CD4-positive, alpha-beta T cell treated with Interleukin-10 for 1 hour (primary cell): ENCODE data around the gene CTXND1.

Source experiments
- DNase-seq: peaks from one replicate; pipeline ENCODE4 v3.0.0-alpha.2; 2020

CTXND1 gene

GRCh38 chr15:80208758-80209734 lies 43.0 kb downstream of the CTXND1 start:
- no peak for DNase-seq

DNA sequence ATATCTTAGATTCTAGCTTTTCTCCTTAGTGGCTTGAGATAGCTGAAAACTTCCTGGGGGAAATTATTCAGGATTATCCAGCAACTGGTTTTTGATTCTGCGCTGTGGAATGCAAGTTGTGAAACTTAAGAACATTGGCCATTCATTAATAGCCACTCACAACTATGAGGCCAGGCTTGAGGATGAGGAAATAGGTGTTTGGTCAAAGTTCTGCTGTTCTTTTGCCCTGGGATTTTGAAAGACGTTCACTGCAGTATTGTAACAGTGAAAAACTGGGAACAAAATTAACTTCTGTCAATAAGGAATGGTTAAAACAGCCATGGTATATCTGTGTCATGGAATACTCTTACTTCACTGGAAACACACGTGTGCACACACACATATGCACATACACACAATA lies 44.1 kb downstream of the CTXND1 start:
- no peak for DNase-seq

DNA sequence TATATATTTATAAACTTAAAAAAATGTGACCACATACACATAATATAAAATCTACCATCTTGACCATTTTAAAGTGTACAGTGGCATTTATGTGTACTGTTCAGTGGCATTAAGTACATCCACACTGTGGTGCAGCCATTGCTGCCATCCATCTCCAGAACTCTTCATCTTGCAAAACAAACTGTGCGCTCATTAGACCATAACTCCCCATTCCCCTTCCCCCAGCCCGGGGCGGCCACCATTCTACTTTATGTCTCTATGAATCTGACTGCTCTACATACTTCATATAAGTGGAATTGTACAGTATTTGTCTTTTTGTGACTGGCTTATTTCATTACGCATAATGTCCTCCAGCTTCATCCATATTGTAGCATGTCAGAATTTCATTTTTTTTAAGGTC lies 47.8 kb downstream of the CTXND1 start:
- no peak for DNase-seq

DNA sequence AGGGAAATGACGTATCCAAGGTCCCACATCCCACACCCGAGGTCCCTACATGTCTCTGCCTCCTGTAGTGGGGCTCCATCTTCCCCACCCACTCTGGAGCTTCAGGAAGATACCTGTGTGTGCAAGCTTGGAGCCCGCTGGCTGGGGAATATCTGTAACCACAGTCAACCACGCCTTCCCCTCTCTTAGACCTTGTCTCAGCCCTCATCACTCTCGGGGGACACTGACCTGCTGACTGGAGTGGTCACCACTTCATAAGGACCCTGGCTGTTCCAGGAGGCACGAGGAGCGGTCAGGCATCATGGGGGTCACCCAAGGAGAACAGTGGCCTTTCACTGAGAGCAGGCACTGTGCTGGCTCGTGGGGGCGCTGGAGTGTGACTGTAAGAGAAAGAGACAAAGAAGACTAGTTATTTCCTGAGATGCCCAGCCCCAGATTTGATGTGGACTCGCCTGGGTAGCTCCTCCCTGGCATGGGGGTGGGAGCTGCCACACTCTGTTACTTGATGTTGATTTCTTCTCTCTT lies 48.6 kb downstream of the CTXND1 start:
- DNase-seq = no peak

- no peak for DNase-seq
Measured at GRCh38 chr15:80202641-80203360, 49.2 kb downstream of the CTXND1 start.

DNA sequence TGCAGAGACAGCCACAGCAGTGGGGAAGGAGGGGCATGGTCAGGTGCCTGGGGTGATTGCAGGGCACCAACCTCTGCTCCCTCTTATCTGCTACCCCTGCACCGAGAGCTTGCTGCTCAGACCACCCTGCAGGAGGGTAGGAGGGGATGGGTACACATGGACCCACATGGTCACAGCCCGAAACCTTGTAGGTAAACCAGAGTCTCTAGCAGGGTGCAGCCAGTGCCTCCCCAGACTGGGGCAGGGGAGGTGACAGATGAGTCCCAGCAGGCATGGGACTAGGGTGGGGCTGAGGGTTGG lies 50.0 kb downstream of the CTXND1 start:
- DNase-seq = no peak

- no peak for DNase-seq
Measured at GRCh38 chr15:80201256-80202015, 50.6 kb downstream of the CTXND1 start.

- DNase-seq = no peak
Measured at GRCh38 chr15:80199869-80200268, 52.1 kb downstream of the CTXND1 start.

GRCh38 chr15:80199366-80199765 lies 52.6 kb downstream of the CTXND1 start:
- no peak for DNase-seq

DNA sequence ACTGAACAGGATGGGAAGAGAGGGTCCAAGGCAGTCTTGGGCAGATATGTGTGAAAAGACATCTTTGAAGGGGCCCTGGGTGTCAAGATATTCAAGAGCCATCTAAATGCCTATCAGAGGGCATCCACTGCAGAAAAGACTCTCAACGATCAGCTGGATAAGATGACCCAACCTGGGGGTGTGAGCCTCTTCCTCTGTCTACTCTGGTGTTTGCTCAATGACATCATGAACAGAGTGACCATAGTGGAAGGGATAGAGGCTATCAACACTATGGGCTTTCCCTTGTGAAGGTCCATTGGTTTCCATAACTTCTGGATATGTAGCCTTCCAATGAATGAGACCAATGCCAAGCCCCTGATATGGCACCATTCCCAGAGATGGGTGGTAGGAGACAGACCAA lies 57.1 kb downstream of the CTXND1 start:
- DNase-seq = no peak

DNA sequence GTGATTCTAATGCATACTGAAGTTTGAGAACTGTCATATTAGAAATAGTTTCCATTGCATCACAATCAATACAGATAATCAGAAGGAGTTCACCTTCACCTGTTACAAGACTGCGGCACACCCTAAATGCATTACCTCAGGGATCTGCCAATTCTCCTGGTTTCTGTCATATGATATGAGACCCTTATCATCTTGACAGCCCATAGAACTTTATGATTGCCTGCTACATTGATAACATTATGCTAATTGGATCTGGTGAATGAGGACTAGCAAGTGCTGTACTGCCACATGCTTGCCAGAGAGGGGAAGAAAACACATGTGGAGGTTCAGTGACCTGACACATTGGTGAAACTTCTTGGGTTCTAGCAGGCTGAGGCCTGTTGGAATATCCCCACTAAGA lies 57.8 kb downstream of the CTXND1 start:
- DNase-seq = no peak

GRCh38 chr15:80191897-80192595 lies 60.0 kb downstream of the CTXND1 start:
- DNase-seq = no peak

DNA sequence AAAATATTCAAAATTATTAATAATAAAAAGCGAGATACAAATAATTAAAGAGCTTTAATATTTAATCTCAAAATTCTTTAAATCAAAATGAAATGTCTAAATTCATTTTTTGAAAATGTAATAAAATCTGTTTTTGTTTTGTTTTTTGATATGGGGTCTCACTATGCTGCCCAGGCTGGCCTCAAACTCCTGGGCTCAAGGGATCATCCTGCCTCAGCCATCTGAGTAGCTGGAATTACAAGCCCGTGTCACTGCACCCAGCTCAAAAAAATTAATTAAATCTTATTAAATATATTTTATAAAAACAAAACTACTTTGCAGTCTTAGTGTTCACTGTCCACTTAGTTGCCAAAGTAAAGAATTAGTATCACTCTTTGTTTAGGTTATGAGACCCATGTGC lies 60.8 kb downstream of the CTXND1 start:
- no peak for DNase-seq

DNA sequence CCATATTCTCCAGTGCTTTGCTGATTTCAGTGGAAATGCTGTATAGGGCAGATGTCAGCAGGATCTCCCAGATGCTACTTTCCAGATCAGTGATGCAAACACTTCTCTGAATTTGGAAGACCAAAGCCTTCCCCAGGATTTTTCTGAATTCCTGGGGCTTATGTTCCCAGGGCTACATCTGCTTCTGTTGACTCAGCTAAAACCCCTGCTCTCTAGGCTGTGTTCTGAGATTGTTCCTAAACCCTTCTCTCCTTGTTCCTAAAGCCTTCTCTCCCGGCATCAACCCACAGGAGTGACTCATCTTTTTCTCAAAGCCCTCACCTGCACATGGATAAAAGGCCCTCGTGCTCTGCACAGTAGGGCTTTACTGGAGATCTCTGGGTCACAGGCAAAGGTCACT lies 63.8 kb downstream of the CTXND1 start:
- DNase-seq = no peak

- no peak for DNase-seq
Measured at GRCh38 chr15:80186597-80186996, 65.4 kb downstream of the CTXND1 start.

DNA sequence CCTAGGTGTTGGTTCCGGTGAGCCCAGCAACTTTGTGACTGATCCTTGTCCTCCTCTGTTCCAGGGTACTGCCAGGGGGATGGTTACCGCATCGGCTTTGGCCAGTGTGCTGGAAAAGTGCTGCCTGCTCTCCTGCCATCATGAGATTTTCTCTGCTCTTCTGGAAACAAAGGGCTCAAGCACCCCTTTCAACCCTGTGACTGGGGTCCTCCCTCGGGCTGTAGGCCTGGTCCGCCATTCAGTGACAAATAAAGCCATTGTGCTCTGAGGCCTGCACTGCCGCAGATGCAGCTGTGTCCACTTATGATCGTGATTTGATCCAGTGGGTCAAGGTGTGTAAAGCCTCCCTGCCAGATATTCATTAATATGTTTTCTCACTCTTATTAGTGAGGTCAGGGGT lies 65.9 kb downstream of the CTXND1 start:
- DNase-seq = no peak

- no peak for DNase-seq
Measured at GRCh38 chr15:80185152-80185551, 66.9 kb downstream of the CTXND1 start.

DNA sequence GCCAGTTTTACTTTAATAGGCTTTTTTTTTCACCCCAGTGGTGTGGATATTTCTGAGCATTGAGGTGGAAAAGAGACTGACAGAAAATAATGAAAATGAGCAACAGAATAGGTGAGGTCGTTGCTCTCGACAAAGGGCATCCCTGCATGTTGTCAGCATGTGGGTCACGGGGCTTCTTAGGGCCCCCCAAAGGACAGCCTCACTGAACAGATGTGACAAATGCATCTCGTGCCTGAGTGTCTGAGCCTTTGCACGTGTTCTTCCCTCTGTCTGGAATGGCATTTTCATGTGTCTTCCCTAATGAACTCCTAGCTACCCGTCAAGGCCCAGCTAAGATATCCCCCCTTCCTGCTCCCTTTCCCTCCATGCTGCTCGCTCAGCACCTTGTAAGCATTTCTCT lies 67.5 kb downstream of the CTXND1 start:
- DNase-seq = no peak

DNA sequence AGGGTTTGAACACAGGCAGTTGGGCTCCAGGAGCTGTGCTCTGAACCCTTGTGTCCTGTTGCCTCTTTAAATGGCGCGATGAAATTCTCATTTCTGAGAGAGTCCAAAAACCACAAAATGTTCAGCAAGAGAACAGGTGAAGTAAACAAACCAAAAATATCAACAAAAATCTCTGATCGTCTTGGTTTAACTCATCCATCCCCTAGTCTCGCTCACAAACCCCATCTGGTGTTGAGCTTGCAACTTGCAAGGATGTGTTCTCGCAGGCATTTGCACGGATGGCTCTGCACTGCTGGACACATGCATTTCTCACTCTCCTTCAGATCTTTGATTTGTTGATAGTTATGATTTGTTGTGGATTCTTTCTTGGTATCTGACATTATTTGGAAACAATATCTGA lies 68.1 kb downstream of the CTXND1 start:
- no peak for DNase-seq

DNA sequence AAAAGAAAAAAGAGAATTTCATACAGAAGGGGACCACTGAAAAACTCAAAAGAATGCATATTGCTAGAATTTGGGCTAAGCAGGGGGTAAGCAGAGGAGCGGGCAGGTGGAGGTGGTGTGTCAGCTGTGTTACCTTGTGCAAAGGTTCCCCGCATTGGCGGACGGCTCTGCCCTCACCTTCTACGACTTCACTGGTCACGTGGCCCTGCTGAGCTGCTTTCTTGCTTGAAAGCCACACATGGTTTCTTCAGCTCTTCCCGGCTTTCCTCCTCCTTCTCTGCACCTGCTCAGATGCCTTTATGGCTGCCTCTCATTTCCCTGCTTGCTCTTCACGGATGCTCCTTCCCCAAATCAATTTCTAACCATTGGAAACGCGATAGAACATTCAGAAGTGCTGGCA lies 68.7 kb downstream of the CTXND1 start:
- DNase-seq = no peak

- no peak for DNase-seq
Measured at GRCh38 chr15:80182611-80183261, 69.3 kb downstream of the CTXND1 start.

GRCh38 chr15:80180986-80181385 lies 71.0 kb downstream of the CTXND1 start:
- no peak for DNase-seq
